B cell (primary cell): ENCODE measurements around the gene RPL39. TPM values are rescaled to one million over a fixed set of nuclear protein-coding genes. Genes with fewer than 3 reads are reported as not detected.

Experiments used
- ATAC-seq: fragments of 200-7000 bp; cut with Tn5 transposase; one replicate; pipeline ENCODE4 v1.10.0; 2021; ENCODE audit warnings: low read depth, mild to moderate bottlenecking, moderate number of reproducible peaks, moderate library complexity
- CTCF ChIA-PET: fragments of 350-600 bp; sonication (Branson Sonifier 250); formaldehyde crosslinking; loops from one replicate; lab custom pipeline; 2021; ENCODE audit warnings: antibody characterized with exemption, inconsistent platforms; lab: Charles Lee
- POLR2A ChIA-PET: fragments of 350-600 bp; sonication (Branson Sonifier 250); formaldehyde crosslinking; loops from one replicate; lab custom pipeline; 2021; ENCODE audit warnings: antibody characterized with exemption; lab: Charles Lee
- DNase-seq: peaks from one replicate; pipeline ENCODE4 v3.0.0; 2013
- H2AFZ ChIP-seq: 2 replicates; pipeline ENCODE4 v1.6.1; 2012; ENCODE audit warnings: mild to moderate bottlenecking, low read depth, low read length; ENCODE audit not compliant: insufficient read depth, poor library complexity, severe bottlenecking
- H3K27ac ChIP-seq, 2 donors: 1 replicate in 1 of 2; 2 replicates in 1 of 2; pipeline ENCODE4 v1.5.1; 2012 to 2013; ENCODE audit warnings: low read length in 2 of 2, mild to moderate bottlenecking in 2 of 2, moderate library complexity in 1 of 2
- H3K27me3 ChIP-seq, 4 experiments: fragments of 200-600 bp in 1 of 4; sonication (generic) in 1 of 4; replicated peaks in 1 of 4; 1 replicate in 2 of 4; 2 replicates in 2 of 4; pipeline versions ENCODE4 v1.6.1 to v1.7.0; 2013 to 2016; ENCODE audit warnings: low read length in 3 of 4, mild to moderate bottlenecking in 2 of 4, mixed read lengths in 1 of 4, moderate library complexity in 1 of 4; ENCODE audit not compliant: insufficient read depth in 4 of 4, control insufficient read depth in 3 of 4; ENCODE audit errors: control extremely low read depth in 1 of 4
- H3K36me3 ChIP-seq, 2 experiments: replicated peaks in 1 of 2; 1 replicate in 1 of 2; 2 replicates in 1 of 2; pipeline versions ENCODE4 v1.6.1 to v1.7.1; 2013; ENCODE audit warnings: low read length in 1 of 2; ENCODE audit not compliant: insufficient read depth in 2 of 2, control insufficient read depth in 1 of 2; ENCODE audit errors: control extremely low read depth in 1 of 2, extremely low read depth in 1 of 2
- H3K4me1 ChIP-seq, 2 donors: fragments of 200-600 bp in 1 of 2; sonication (generic) in 1 of 2; 1 replicate in 1 of 2; 2 replicates in 1 of 2; pipeline versions ENCODE4 v1.5.1 to v1.6.1; 2013 to 2017; ENCODE audit warnings: low read length in 2 of 2; ENCODE audit not compliant: control insufficient read depth in 2 of 2, insufficient read depth in 2 of 2
- H3K4me2 ChIP-seq: replicated peaks from 2 replicates; pipeline ENCODE3; 2012; ENCODE audit warnings: mild to moderate bottlenecking, low read depth, low read length; ENCODE audit not compliant: poor library complexity, severe bottlenecking
- H3K4me3 ChIP-seq, 5 experiments: fragments of 200-600 bp in 1 of 5; sonication (generic) in 1 of 5; 1 replicate in 3 of 5; 2 replicates in 2 of 5; pipeline versions ENCODE4 v1.5.1 to v1.7.0; 2011 to 2016; ENCODE audit warnings: low read length in 4 of 5, mild to moderate bottlenecking in 4 of 5, low read depth in 2 of 5, control low read depth in 1 of 5, moderate library complexity in 1 of 5; ENCODE audit not compliant: insufficient read depth in 1 of 5; ENCODE audit errors: control extremely low read depth in 1 of 5, extremely low read depth in 1 of 5
- H3K79me2 ChIP-seq: fragments of 200-600 bp; sonication (generic); one replicate; pipeline ENCODE4 v1.6.0; 2016; ENCODE audit warnings: low read length; ENCODE audit not compliant: control insufficient read depth, insufficient read depth
- H3K9ac ChIP-seq: fragments of 200-600 bp; sonication (generic); 2 replicates; pipeline ENCODE4 v1.6.1; 2017; ENCODE audit warnings: mild to moderate bottlenecking, low read length, moderate library complexity
- H3K9me3 ChIP-seq, 3 donors: one replicate each; pipeline versions ENCODE4 v1.6.1 to v1.7.1; 2013; ENCODE audit warnings: low read length in 2 of 3; ENCODE audit not compliant: control insufficient read depth in 2 of 3, insufficient read depth in 1 of 3; ENCODE audit errors: control extremely low read depth in 1 of 3
- H4K20me1 ChIP-seq: 2 replicates; pipeline ENCODE4 v1.6.0; 2012; ENCODE audit warnings: mild to moderate bottlenecking, low read length; ENCODE audit not compliant: insufficient read depth, control insufficient read depth, poor library complexity, severe bottlenecking
- H3K27ac Mint-ChIP-seq: one replicate; pipeline ENCODE4 v1.8.0; 2021; ENCODE audit warnings: mixed read lengths
- H3K27me3 Mint-ChIP-seq: one replicate; pipeline ENCODE4 v1.8.0; 2021; ENCODE audit warnings: mixed read lengths
- H3K4me1 Mint-ChIP-seq: one replicate; pipeline ENCODE4 v1.8.0; 2021; ENCODE audit warnings: mixed read lengths
- H3K4me3 Mint-ChIP-seq: one replicate; pipeline ENCODE4 v1.8.0; 2021; ENCODE audit warnings: mixed read lengths
- H3K9me3 Mint-ChIP-seq: one replicate; pipeline ENCODE4 v1.8.0; 2022; ENCODE audit warnings: mixed read lengths; ENCODE audit not compliant: insufficient read depth
- CTCF ChIP-seq: fragments of 200-600 bp; IDR thresholded peaks from one replicate; pipeline ENCODE4 v1.8.0; 2022; ENCODE audit warnings: antibody characterized with exemption, mild to moderate bottlenecking
- EZH2 ChIP-seq: IDR thresholded peaks from 2 replicates; pipeline ENCODE4 v1.6.1; 2012; ENCODE audit warnings: borderline replicate concordance, low read depth, mild to moderate bottlenecking, moderate library complexity, low read length; ENCODE audit not compliant: insufficient read depth, poor library complexity, severe bottlenecking
- whole genome bisulfite sequencing: methylation state at CpG from one replicate; pipeline ENCODE4 v1.1.5; 2013; ENCODE audit warnings: missing lambda C conversion rate; ENCODE audit not compliant: insufficient coverage; 5-methylcytosine and 5-hydroxymethylcytosine counted together
- intact Hi-C: fragments of 100-400 bp; cut with micrococcal nuclease; formaldehyde crosslinking; loops from one replicate; pipeline ENCODE4 v1.10.0; 2022
- polyA plus RNA-seq: library from polyadenylated mRNA; depleted of rRNA; stranded (reverse); fragments of >200 nt; gene quantifications from 2 replicates; pipeline ENCODE4 v1.2.3, GENCODE V29; 2012
- total RNA-seq, 2 donors: library from RNA; stranded (reverse); fragments of 120-200 nt in 1 of 2; gene quantifications; 1 replicate in 1 of 2; 2 replicates in 1 of 2; pipeline versions ENCODE4 v1.2.3 to v1.2.4, GENCODE V29; 2013 to 2022

The RPL39 gene
- total and polyA plus RNA-seq, 2 donors (not counting 1 experiment from before 2014, with no cell fraction given), result 3,356 to 3,572 TPM

- CTCF ChIA-PET, result interaction anchor here (0.5 to 7.9 kb wide), 9 partner anchors 8 to 150 kb away, joined by 3 to 35 read pairs (median 4); no protein-coding TSS in a partner anchor
These were observed 37.7 kb downstream of the RPL39 start for GRCh38 chrX:119753639-119754257.

More at GRCh38 chrX:119753639-119754257, 37.7 kb downstream of the RPL39 start:
- H3K9ac ChIP-seq, result no peak overlapping the region
- no peaks in the 10 kb centered on the region for H4K20me1 ChIP-seq
- H3K4me1 ChIP-seq, result peaks cover 43 to 47% of the 10 kb centered on the region in 2 donors
- peak overlapping the region; percentile 96 for H3K27ac Mint-ChIP-seq
- H3K36me3 ChIP-seq, result no peaks in the 10 kb centered on the region
- ATAC-seq (peak; percentile 11), DNase-seq (peak; percentile 69)
- WGBS, result 60% methylated on average over 2 of the region's 8 CpGs
- no peak overlapping the region for H2AFZ ChIP-seq
- H3K4me1 Mint-ChIP-seq, result peaks cover 41% of the 10 kb centered on the region
- H3K4me3 Mint-ChIP-seq, result peak overlapping the region; percentile 59
- intact Hi-C loops, result loop anchor here (1.0 kb wide), 1 partner anchor 237 kb away; no protein-coding TSS in a partner anchor
- H3K27me3 Mint-ChIP-seq, result no peaks in the 10 kb centered on the region
- H3K4me3 ChIP-seq, result no peak overlapping the region
- H3K79me2 ChIP-seq, result no peaks in the 10 kb centered on the region
- POLR2A ChIA-PET, result interaction anchor here (0.7 kb wide), 3 partner anchors 27 to 234 kb away, joined by 3 to 4 read pairs (median 4); no protein-coding TSS in a partner anchor
- no peaks in the 10 kb centered on the region for H3K9me3 Mint-ChIP-seq
- no peaks in the 10 kb centered on the region for H3K27me3 ChIP-seq
- peak overlapping the region; percentile 37 to 89 for H3K27ac ChIP-seq
- no peak overlapping the region for H3K4me2 ChIP-seq
- no peaks in the 10 kb centered on the region for H3K9me3 ChIP-seq
- TF ChIP-seq CTCF (peak; percentile 63), EZH2 (no peak)
